HG02943 (cell line): ENCODE results near the gene TDRD12.
"Not testable (repeated sequence)": the region's sequence is repeated elsewhere in the genome, so short reads cannot be mapped to it uniquely, and the experiment has no call there.

ENCODE experiments used
- ATAC-seq: cut with Tn5 transposase; IDR thresholded peaks from one replicate; pipeline ENCODE4 v1.9.1; 2021; ENCODE audit warnings: mild to moderate bottlenecking, low read depth, moderate library complexity; ENCODE audit not compliant: unreplicated experiment

The TDRD12 gene

GRCh38 chr19:32864318-32865007 is 144.9 kb downstream of the TDRD12 start:
- no peak for ATAC-seq

- no peak for ATAC-seq
Measured at GRCh38 chr19:32865326-32865725, 145.8 kb downstream of the TDRD12 start.

- no peak for ATAC-seq
Measured at GRCh38 chr19:32866061-32866460, 146.5 kb downstream of the TDRD12 start.

DNA sequence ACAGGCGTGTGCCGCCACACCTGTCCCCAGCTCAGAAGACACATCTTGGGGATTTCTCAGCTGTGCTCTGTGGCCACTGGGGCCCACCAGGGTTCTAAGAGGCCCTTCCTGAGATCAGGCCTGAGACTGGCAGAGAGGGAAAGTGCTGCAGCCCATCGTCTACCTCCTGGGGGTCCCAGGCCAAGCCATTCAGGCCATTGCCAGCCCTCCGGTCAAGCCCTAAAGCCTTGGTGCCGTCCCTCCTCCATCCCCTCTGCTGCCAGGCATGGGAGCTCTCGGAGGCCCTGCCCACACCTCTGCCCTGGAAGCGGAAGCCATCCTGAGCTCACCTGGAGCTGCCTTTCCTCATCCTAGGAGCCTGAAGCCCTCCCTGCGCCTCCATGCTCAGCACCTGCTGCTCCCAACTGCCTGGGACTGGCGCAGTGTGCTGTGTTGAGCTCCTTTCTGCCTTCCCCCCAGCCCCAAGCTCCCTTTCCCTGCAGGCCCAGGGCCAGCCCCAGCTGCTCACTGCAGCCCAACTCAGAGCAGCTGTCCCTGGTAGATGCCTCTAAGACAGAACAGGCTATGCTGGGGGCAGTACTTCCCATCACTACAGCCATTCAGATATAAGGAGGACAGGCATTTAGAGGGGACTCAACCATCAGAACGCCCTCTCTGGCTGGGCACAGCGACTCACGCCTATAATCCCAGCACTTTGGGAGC is 147.1 kb downstream of the TDRD12 start:
- ATAC-seq, result no peak

GRCh38 chr19:32867436-32867835 is 147.9 kb downstream of the TDRD12 start:
- not testable (repeated sequence) for ATAC-seq

- ATAC-seq, result no peak
Measured at GRCh38 chr19:32868206-32868950, 148.8 kb downstream of the TDRD12 start.

DNA sequence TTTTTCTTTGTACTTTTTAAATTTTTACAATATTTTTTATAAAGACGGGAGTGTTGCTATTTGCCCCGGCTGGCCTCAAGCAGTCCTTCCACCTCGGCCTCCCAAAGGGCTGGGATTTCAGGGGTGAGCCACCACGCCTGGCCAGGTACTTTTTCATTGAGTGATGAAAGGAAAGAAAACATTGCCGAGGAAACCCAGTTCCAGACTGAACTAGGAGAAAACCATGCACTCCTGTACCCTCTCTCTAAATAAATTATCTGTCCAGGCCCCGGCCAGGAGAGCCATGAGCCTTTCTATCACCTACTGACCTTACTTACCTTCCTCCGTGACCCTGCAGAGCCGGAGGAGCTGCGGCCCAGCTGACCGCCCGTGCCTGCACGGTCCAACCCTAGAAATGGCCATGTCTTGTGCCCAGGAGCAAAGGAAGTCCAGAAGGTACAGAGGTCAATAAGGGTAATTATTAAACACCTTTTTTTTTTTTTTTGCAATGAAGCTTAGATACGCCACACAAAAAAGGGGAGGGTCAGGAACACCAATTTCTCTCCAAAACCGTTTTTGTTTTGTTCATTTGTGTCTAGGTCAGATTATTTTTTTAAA is 149.9 kb downstream of the TDRD12 start, which contains the start of gene SLC7A9:
TSS of gene SLC7A9 (minus strand) at position 399 of the 597 bp plus-strand sequence. CDS start 1,233 bp downstream, outside the sequence.
- no peak for ATAC-seq

GRCh38 chr19:32869966-32870573 is 150.5 kb downstream of the TDRD12 start:
- no peak for ATAC-seq

GRCh38 chr19:32870981-32871451 is 151.4 kb downstream of the TDRD12 start:
- ATAC-seq, result no peak

DNA sequence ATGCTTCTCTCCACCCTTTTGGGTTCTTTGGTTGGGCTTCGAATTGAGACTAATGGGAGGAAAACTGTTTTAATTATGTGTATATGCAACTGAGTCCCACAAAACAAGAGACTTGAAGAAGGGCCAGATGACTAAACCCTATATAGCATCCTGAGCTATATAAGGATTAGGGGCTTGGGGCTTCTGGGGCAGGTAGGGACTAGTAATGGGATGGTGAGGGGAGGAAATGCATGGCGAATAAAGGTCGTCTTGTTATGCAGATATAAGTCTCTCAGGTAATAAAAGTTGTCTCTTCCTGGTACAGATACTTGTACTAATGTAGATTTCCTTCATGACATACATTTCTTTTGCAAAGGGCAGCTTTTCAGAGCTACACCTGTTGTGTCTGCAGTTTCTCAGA is 152.8 kb downstream of the TDRD12 start:
- ATAC-seq, result no peak

DNA sequence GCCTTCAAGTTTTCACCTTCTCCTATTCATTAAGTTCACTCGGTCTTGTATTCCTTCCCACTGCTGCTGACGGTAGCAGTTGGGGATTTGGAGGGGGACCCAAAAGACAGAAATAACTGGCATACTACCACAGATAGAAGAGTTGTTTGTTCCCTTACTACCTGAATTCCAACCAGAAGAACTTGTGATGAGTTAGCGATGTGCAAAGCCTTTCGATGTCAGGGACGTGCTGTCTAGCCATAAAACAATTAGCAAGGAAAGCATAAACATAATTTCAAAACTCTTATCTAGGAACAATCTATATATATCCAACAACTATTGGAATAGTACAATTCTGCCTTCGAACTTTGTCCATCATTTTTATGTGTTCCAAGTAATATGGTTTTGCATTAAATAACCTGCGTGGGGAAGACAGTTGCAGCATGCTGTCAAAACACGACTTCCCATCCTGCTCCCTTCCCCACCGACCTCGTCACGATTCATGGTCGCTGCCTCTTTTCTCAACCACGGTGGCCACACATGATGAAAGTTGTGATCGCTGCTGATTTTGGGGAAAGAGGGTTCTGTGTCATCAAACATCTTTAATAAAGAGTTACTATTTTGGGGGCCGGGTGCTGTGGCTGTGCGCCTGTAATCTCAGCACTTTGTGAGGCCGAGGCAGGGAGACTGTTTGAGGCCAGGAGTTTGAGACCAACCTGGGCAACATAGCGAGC is 153.8 kb downstream of the TDRD12 start:
- ATAC-seq, result no peak

DNA sequence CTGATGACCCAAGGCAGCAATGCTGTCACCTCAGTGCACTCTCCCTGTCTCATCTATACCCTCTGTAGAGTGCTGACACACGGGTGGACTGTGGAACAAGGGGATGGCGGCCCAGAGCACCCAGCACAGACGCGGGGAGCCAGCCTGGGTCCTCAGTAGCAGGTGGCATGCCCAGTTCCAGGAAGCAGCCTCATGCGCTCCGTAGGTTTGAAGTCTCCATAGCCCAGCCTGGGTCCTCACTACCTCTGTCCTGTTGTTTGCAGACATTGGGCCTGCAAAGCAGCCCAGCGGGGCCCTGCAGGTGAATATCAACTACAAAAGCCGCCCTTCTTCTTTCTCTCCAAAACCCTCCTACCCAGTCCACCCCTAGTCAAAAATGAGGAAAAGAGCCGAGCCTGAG is 155.0 kb downstream of the TDRD12 start:
- no peak for ATAC-seq

DNA sequence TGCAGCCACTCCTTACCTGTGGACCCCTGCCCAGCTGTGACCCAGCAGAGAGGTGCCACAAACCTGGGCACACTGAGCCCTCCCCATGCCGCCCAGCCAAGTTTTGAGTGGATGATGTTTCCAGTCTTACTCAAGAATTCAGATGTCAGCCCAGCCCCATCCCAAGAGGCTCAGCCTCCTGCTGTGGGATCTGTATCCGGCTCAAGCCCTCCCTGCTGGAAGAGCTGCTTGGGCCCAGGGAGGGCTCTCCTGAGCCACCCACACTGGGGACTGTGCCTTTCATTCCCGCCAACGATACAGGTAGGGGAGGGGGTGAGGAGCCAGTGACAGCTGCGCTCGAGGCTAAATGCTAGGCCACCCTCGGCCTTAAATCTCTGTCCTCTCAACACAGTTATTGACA is 155.9 kb downstream of the TDRD12 start:
- no peak for ATAC-seq

DNA sequence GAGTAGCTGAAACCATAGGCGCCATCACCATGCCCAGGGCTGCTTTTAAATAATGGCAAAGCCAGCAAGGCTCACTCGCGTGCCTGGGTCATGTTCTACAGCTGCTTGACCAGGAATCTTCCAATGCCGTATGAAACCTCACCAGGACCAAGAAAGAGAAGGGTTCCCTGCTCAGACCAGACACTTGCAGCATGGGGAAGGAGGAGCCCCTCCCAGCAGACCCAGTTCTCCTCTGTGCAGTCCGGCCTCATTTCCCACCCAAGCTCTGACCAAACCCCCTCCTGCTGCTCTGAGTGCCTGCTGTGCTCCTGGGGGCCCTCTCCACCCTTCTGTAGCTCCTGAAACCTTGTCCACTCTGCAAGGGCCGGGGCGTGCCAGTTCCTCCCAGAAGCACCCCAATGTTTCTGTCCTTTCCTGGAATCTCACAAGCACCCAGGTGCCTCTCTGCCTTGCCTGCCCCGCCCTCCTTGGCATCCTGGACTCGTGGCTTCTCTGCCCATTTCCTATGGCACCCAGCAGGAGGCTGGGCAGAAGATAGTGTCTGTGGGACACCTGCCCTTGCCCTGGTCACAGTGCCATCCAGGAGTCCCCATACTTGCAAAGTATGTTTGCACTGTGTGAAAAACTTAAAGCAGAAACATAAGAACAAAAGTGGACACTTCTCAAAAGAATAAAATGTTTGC is 156.8 kb downstream of the TDRD12 start:
- no peak for ATAC-seq

- no peak for ATAC-seq
Measured at GRCh38 chr19:32876919-32877285, 157.3 kb downstream of the TDRD12 start.
